ENCODE results near the gene LILRB5.
"Not testable (repeated sequence)": the region's sequence is repeated elsewhere in the genome, so short reads cannot be mapped to it uniquely, and the experiment has no call there.

The LILRB5 gene

GRCh38 chr19:54209811-54210494 is 47.1 kb downstream of the LILRB5 start:
- peak; percentile 97 for DNase-seq

- DNase-seq: peak; percentile 7
Measured at GRCh38 chr19:54209058-54209810, 47.8 kb downstream of the LILRB5 start.

- peak; percentile 6 for DNase-seq
Measured at GRCh38 chr19:54208784-54209057, 48.4 kb downstream of the LILRB5 start.

- DNase-seq: peak; percentile 50
Measured at GRCh38 chr19:54207983-54208783, 48.9 kb downstream of the LILRB5 start.

- no peak for DNase-seq
Measured at GRCh38 chr19:54207676-54207982, 49.4 kb downstream of the LILRB5 start.

GRCh38 chr19:54207193-54207592 is 49.9 kb downstream of the LILRB5 start:
- DNase-seq: not testable (repeated sequence)

GRCh38 chr19:54206831-54207177 is 50.3 kb downstream of the LILRB5 start:
- DNase-seq: no peak

GRCh38 chr19:54206030-54206830 is 50.8 kb downstream of the LILRB5 start:
- no peak for DNase-seq

GRCh38 chr19:54204767-54205468 is 52.2 kb downstream of the LILRB5 start:
- DNase-seq: no peak

GRCh38 chr19:54203151-54203611 is 53.9 kb downstream of the LILRB5 start:
- DNase-seq: peak; percentile 4

- DNase-seq: no peak
Measured at GRCh38 chr19:54201980-54202379, 55.1 kb downstream of the LILRB5 start.

GRCh38 chr19:54201172-54201701 is 55.8 kb downstream of the LILRB5 start:
- DNase-seq: no peak

Data from fibroblast of upper back skin (primary cell).